Measurements from ENCODE around the gene PRKCH.
A peak's percentile ranks its signal among the peaks of the same experiment; 100 is the strongest.

Gene PRKCH

DNA sequence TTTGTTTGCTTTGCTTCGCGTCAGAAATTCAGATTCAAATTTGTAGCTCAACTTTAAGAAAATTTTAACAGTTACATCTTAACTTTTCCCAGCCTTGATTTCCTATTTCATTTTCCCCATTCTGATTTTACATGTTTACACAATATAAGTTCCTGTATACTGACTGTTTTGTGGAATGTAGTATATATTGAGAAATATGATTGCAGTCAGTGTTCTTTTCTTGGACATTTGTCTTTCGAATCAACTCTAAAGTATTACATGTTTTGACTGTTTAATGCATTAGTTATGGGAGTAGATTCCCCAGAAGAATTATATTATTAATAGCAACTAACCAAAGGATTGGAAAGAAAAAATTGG is 48.1 kb downstream of the PRKCH start:
- H3K27ac Mint-ChIP-seq = no peak overlapping the region
- peaks cover 56% of the 10 kb centered on the region for H3K4me1 Mint-ChIP-seq (ENCODE audit: low read depth)

DNA sequence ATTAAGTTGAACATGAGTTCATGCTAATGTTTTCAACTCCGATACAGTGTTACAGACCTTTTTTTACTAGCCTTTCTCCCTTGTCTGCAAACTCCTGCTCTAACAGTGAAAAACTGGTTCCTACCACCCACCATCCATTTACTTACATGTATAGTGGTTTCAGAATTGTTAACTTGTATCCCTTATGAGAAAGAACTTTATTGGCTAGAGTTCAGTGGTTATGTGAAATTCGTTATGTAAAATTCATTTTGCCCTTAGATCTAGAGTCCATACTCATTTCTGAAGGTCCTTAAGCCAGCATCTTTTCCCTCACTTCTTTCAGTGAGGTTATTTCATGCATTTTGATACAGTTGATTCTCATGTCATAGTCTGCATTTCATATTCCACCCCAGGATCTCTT is 51.0 kb downstream of the PRKCH start:
- Mint-ChIP-seq H3K4me1 (ENCODE audit: low read depth) (peaks cover 64% of the 10 kb centered on the region), H3K27me3 (ENCODE audit: low read depth) (no peaks in the 10 kb centered on the region), H3K9me3 (peaks cover 44% of the 10 kb centered on the region), H3K36me3 (ENCODE audit: low read depth) (peaks cover 65% of the 10 kb centered on the region), H3K4me3 (peak overlapping the region; percentile 19), H3K27ac (peak overlapping the region; percentile 61)
- DNase-seq (ENCODE audit: low spot score) = no peak

More for the DNA sequence above, 48.1 kb downstream of the PRKCH start:
- no peak for DNase-seq (ENCODE audit: low spot score)
- H3K4me3 Mint-ChIP-seq = peak overlapping the region; percentile 8
- peaks cover 40% of the 10 kb centered on the region for H3K36me3 Mint-ChIP-seq (ENCODE audit: low read depth)
- H3K27me3 Mint-ChIP-seq (ENCODE audit: low read depth) = no peaks in the 10 kb centered on the region
- H3K9me3 Mint-ChIP-seq = peaks cover 19% of the 10 kb centered on the region

DNA sequence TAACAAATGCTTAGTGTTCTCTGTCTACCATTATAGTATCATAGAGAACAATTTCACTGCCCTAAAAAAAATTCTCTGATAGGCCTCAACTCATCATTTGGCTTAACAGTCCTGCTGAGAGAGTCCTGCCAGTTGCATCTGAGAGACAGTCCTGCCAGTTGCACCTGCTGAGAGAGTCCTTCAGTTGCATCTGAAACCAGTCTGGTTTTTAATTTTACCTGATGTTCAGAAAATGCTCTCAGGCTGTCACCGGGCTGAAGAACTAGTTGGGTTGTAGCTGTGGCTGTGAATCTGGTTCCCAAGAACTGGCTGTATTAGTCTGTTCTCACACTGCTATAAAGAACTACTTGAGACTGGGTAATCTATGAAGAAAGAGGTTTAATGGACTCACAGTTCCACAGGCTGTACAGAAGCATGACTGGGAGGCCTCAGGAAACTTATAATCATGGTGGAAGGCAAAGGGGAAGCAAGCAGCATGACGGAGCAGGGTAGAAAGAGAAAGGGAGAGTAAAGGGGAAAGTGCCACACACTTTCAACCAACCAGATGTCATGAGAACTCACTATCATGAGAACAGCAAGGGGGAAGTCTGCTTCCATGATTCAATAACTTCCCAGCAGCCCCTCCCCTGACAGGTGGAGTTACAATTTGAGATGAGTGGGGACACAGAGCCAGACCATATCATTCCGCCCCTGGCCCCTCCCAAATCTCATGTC is 51.6 kb downstream of the PRKCH start:
- H3K36me3 Mint-ChIP-seq (ENCODE audit: low read depth) = peaks cover 70% of the 10 kb centered on the region
- peaks cover 45% of the 10 kb centered on the region for H3K9me3 Mint-ChIP-seq
- no peaks in the 10 kb centered on the region for H3K27me3 Mint-ChIP-seq (ENCODE audit: low read depth)
- H3K4me3 Mint-ChIP-seq = peak overlapping the region; percentile 16
- peaks cover 63% of the 10 kb centered on the region for H3K4me1 Mint-ChIP-seq (ENCODE audit: low read depth)
- H3K27ac Mint-ChIP-seq = peak overlapping the region; percentile 65
- DNase-seq (ENCODE audit: low spot score) = no peak

DNA sequence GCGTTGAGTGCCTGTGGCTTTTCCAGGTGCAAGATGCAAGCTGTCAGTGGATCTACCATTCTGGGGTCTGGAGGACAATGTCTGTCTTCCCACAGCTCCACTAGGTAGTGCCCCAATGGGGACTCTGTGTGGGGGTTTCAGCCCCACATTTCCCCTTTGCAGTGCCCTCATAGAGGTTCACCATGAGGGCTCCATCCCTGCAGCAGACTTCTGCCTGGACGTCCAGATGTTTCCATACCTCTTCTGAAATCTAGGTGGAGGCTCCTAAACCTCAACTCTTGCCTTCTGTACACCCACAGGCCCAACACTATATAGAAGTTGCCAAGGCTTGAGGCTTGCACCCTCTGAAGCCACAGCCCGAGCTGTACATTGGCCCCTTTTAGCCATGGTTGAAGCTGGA is 52.9 kb downstream of the PRKCH start:
- no peaks in the 10 kb centered on the region for H3K27me3 Mint-ChIP-seq (ENCODE audit: low read depth)
- no peak overlapping the region for H3K4me3 Mint-ChIP-seq
- peaks cover 81% of the 10 kb centered on the region for H3K36me3 Mint-ChIP-seq (ENCODE audit: low read depth)
- peaks cover 61% of the 10 kb centered on the region for H3K4me1 Mint-ChIP-seq (ENCODE audit: low read depth)
- DNase-seq (ENCODE audit: low spot score) = no peak
- no peak overlapping the region for H3K27ac Mint-ChIP-seq
- H3K9me3 Mint-ChIP-seq = peaks cover 45% of the 10 kb centered on the region

DNA sequence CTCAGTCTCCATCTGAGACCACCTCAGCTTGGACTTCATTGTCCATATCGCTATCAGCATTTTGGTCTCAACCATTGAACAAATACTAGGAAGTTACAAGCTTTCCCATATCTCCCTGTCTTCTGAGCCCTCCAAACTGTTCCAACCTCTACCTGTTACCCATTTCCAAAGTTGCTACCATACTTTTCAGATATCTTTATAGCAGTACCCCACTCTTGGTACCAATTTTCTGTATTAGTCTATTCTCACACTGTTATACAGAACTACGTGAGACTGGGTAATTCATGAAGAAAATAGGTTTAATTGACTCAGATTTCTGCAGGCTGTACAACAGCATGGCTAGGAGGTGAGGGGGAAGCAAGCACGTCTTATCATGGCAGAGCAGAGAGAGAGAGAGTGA is 53.8 kb downstream of the PRKCH start:
- no peak overlapping the region for H3K27ac Mint-ChIP-seq
- H3K4me3 Mint-ChIP-seq = no peak overlapping the region
- H3K4me1 Mint-ChIP-seq (ENCODE audit: low read depth) = peaks cover 64% of the 10 kb centered on the region
- no peaks in the 10 kb centered on the region for H3K27me3 Mint-ChIP-seq (ENCODE audit: low read depth)
- peaks cover 45% of the 10 kb centered on the region for H3K9me3 Mint-ChIP-seq
- H3K36me3 Mint-ChIP-seq (ENCODE audit: low read depth) = peaks cover 87% of the 10 kb centered on the region
- DNase-seq (ENCODE audit: low spot score) = no peak

DNA sequence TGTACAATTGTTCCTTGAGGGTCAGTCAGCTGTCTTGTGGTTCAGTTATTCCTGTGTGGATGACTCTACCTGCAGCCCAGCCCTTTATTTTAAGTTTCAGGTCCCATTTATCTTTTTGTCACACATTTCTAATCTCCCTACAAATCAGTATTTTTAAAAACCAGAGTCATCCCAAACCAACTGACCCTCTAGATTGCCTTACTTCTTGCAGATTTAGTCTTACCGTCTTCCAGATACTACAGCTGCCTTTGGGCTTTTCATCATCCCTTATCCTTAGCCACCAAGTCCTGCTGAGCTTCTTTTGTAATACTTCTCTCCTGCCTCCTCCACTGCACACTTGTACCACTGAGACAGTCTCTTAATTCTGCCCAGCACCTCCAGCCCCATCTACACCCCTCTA is 54.9 kb downstream of the PRKCH start:
- peaks cover 45% of the 10 kb centered on the region for H3K9me3 Mint-ChIP-seq
- H3K27me3 Mint-ChIP-seq (ENCODE audit: low read depth) = no peaks in the 10 kb centered on the region
- H3K27ac Mint-ChIP-seq = peak overlapping the region; percentile 23
- H3K4me3 Mint-ChIP-seq = no peak overlapping the region
- H3K36me3 Mint-ChIP-seq (ENCODE audit: low read depth) = peaks cover 90% of the 10 kb centered on the region
- H3K4me1 Mint-ChIP-seq (ENCODE audit: low read depth) = peaks cover 66% of the 10 kb centered on the region
- DNase-seq (ENCODE audit: low spot score) = no peak

DNA sequence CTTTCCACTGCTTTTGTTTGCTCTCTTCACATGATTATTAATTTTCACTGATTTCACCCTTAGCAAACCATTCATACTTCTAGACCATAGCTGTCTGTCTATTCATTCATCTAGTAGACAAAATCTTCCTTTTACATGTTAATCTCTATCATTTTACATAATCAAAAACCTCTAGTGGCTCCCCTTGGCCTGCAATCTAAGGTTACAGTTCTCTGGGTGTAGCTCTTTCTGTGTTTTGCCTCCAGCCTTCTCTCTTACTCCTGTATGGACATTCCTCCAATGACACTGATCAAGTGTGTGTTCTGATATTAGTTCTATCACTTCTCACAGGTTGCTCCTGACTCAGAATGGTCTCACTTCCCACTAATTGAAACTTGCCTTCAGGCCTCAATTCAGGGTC is 56.4 kb downstream of the PRKCH start:
- peaks cover 39% of the 10 kb centered on the region for H3K9me3 Mint-ChIP-seq

DNA sequence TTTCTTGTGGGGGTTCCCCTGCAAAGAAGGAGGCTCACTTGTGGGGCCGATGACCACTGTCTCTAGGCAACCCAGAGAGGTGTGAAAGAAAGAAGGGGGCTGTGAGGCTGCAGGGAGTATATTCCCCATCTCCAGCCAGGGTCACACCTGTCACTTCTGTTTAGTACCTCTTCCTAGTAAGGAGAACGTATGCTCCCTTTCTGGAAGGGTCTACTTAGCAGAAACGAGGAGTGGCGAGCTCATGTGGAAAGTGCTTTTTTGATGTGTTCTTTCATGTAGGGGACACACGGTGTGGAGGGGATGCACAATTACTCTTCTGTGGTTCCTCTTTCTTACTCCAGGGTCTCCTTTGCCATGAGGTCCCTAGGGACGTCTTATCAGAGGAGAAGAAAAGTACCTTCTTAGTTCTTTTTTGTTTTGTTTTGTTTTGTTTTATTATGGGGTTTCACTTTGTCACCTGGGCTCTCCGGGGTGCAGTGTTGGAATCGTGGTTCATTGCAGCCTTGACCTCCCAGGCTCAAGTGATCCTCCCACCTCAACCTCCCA is 58.3 kb downstream of the PRKCH start:
- DNase-seq (ENCODE audit: low spot score) = no peak
- no peak overlapping the region for H3K4me3 Mint-ChIP-seq
- no peaks in the 10 kb centered on the region for H3K27me3 Mint-ChIP-seq (ENCODE audit: low read depth)
- peaks cover 24% of the 10 kb centered on the region for H3K9me3 Mint-ChIP-seq
- peaks cover 56% of the 10 kb centered on the region for H3K36me3 Mint-ChIP-seq (ENCODE audit: low read depth)
- H3K4me1 Mint-ChIP-seq (ENCODE audit: low read depth) = peaks cover 58% of the 10 kb centered on the region
- H3K27ac Mint-ChIP-seq = no peak overlapping the region

More for the DNA sequence above, 56.4 kb downstream of the PRKCH start:
- Mint-ChIP-seq H3K36me3 (ENCODE audit: low read depth) (peaks cover 75% of the 10 kb centered on the region), H3K4me3 (no peak overlapping the region), H3K27ac (peak overlapping the region; percentile 21), H3K4me1 (ENCODE audit: low read depth) (peaks cover 63% of the 10 kb centered on the region), H3K27me3 (ENCODE audit: low read depth) (no peaks in the 10 kb centered on the region)
- DNase-seq (ENCODE audit: low spot score) = no peak

DNA sequence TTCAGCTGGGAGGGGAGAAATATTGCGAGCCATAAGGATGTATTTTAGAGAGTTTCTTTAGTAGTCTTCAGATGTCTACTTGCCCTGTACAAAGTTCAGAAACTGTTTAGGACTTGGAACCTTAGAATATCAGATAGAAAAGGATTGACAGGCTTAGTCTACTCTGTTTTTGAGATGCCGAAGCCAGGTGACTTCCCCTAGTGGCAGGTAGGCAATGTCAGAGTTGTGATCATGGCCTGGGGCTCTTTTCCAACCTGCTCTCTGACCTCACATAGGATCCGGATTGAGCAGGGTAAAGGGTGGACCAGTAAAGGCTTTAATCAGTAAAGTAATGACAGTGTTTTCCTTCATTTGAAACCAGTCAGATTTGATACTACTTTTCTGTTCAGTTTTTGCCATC is 59.6 kb downstream of the PRKCH start:
- Mint-ChIP-seq H3K4me1 (ENCODE audit: low read depth) (peaks cover 52% of the 10 kb centered on the region), H3K4me3 (no peak overlapping the region), H3K9me3 (peaks cover 14% of the 10 kb centered on the region), H3K27me3 (ENCODE audit: low read depth) (no peaks in the 10 kb centered on the region), H3K36me3 (ENCODE audit: low read depth) (peaks cover 45% of the 10 kb centered on the region), H3K27ac (no peak overlapping the region)
- no peak for DNase-seq (ENCODE audit: low spot score)

DNA sequence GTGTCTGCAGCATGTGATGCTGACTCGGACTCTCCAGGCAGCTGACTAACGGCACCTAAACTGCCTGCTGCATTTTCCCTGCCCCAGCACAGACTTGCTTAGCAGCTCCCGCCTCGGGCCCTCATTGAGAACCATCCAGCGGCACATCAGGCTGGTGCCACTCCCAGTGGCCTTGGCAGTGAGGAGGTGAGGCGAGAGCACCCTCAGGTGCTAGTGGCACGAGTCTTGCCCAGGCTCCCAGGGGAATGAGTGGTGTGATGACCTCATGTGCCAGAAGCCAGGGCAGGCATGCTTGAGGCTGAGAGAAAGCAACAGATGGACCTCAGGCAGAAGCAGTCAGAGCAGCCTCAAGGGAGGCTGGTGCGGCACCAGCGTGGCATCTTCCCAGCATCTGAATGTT is 60.2 kb downstream of the PRKCH start:
- no peak overlapping the region for H3K4me3 Mint-ChIP-seq
- H3K27me3 Mint-ChIP-seq (ENCODE audit: low read depth) = no peaks in the 10 kb centered on the region
- no peak overlapping the region for H3K27ac Mint-ChIP-seq
- no peak for DNase-seq (ENCODE audit: low spot score)
- peaks cover 9% of the 10 kb centered on the region for H3K9me3 Mint-ChIP-seq
- peaks cover 39% of the 10 kb centered on the region for H3K36me3 Mint-ChIP-seq (ENCODE audit: low read depth)
- H3K4me1 Mint-ChIP-seq (ENCODE audit: low read depth) = peaks cover 47% of the 10 kb centered on the region

DNA sequence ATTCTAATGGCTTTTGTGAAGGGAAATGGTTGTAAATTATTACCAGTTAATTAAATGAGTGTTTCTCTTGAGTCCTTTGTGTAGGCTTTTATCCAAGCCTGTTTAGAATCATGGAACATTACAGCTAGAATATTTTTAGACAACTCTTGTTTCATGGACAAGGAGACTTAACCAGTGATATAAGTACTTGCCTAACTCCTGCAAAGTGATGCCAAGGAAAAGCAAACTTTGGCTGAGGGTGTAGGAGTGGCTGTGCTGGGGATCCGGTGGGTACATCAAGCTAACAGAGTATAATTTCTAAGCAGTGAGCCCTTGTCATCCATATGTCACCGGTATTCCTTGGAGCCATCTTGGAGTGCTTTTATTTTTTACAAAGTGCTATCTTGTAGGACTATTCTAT is 61.5 kb downstream of the PRKCH start:
- Mint-ChIP-seq H3K27ac (no peak overlapping the region), H3K4me3 (no peak overlapping the region), H3K4me1 (ENCODE audit: low read depth) (peaks cover 41% of the 10 kb centered on the region), H3K9me3 (no peaks in the 10 kb centered on the region), H3K36me3 (ENCODE audit: low read depth) (peaks cover 28% of the 10 kb centered on the region), H3K27me3 (ENCODE audit: low read depth) (no peaks in the 10 kb centered on the region)
- no peak for DNase-seq (ENCODE audit: low spot score)

DNA sequence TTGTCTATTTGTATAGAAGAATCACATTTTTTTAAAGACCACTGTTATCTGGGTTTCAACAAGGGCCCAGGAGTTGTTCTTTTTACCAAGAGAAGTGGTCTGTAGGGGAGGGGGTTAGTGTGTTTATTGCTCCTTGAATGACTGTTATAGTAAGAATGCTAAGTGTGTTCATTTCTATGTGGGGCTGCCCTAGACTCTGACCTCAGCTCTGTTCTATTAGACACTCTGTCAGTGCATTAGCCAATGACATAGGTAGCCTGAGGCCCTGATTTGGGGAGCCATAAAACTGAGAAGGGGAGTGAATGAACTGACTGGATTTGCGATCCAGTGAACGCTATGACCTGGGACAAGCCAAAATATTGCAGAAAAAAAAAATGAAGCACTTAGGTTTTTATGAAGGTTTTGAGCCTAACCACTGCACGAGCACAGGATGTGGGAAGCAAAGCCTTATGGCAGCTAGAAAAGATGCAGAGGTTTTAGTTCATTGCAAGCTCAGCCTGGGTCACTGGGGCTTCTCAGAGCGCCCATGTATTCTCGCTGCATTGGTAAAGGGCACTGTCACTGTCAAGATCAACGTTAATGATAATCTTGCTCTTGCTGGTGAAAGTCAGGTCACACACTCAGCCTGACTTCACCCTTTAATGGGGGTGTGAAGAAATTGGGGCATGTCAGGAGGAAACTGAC is 63.8 kb downstream of the PRKCH start:
- peak; percentile 69 for DNase-seq (ENCODE audit: low spot score)
- Mint-ChIP-seq H3K4me1 (ENCODE audit: low read depth) (peaks cover 40% of the 10 kb centered on the region), H3K36me3 (ENCODE audit: low read depth) (peaks cover 12% of the 10 kb centered on the region), H3K9me3 (no peaks in the 10 kb centered on the region), H3K27ac (no peak overlapping the region), H3K27me3 (ENCODE audit: low read depth) (no peaks in the 10 kb centered on the region), H3K4me3 (no peak overlapping the region)

DNA sequence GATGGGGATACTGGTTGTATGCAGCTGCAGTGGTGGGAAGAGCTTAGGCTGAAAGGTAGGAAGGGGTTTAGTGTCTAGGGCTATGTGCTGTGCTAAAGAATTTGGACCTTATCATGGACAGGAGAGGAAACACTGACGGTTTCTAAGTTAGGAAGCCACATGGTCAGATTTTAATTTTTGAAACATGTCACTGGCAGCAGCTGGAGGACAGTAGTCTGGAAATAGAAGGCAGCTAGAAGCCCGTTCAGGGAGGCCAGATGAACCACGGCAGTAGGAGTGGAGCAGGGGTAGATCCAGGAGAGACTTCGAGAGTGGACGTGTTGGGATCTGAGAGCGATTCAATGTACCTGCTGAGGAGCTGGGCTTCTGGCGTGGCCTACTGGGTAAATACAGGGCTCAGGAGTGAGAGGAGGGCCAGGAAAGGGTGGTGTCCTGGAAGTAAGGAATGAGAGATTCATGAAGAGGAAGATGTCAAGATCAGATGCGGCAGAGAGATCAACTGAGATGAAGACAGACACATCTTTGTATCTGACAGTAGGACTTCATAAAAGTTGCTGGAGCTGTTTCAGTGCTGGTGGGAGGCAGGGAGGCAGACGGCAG is 64.9 kb downstream of the PRKCH start:
- no peak overlapping the region for H3K4me3 Mint-ChIP-seq
- H3K4me1 Mint-ChIP-seq (ENCODE audit: low read depth) = peaks cover 39% of the 10 kb centered on the region
- no peaks in the 10 kb centered on the region for H3K27me3 Mint-ChIP-seq (ENCODE audit: low read depth)
- DNase-seq (ENCODE audit: low spot score) = no peak
- H3K36me3 Mint-ChIP-seq (ENCODE audit: low read depth) = peaks cover 6% of the 10 kb centered on the region
- no peak overlapping the region for H3K27ac Mint-ChIP-seq
- H3K9me3 Mint-ChIP-seq = no peaks in the 10 kb centered on the region

DNA sequence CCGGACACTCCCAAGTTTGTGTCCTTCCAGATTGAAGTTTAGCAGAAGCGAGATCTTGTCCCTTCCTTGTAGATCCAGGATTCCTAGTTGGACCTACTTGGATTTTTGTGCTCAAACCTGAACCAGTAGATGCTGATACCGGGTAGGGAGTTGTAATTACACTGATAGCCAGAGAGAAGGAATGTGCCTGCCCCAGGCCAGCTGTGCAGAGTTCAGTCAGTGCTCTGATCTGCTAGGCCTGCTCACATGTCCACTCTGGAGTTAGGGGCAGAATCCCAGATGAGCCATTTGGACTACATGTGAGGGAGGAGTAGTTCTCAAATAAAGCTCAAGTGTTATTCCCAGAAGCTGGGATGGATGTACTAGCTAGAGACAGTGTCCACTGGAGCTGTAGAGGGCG is 65.7 kb downstream of the PRKCH start:
- no peak overlapping the region for H3K4me3 Mint-ChIP-seq
- no peaks in the 10 kb centered on the region for H3K9me3 Mint-ChIP-seq
- no peak for DNase-seq (ENCODE audit: low spot score)
- H3K36me3 Mint-ChIP-seq (ENCODE audit: low read depth) = peaks cover 10% of the 10 kb centered on the region
- H3K4me1 Mint-ChIP-seq (ENCODE audit: low read depth) = peaks cover 43% of the 10 kb centered on the region
- H3K27ac Mint-ChIP-seq = no peak overlapping the region
- H3K27me3 Mint-ChIP-seq (ENCODE audit: low read depth) = no peaks in the 10 kb centered on the region

Data from T-helper 2 cell treated with Interferon-gamma antibody and Interleukin-4, amounts not matched to agents 5 μg/mL and 100 μg/mL, for 36 hours (primary cell).